Measurements from ENCODE around the gene ABHD2.

DNA sequence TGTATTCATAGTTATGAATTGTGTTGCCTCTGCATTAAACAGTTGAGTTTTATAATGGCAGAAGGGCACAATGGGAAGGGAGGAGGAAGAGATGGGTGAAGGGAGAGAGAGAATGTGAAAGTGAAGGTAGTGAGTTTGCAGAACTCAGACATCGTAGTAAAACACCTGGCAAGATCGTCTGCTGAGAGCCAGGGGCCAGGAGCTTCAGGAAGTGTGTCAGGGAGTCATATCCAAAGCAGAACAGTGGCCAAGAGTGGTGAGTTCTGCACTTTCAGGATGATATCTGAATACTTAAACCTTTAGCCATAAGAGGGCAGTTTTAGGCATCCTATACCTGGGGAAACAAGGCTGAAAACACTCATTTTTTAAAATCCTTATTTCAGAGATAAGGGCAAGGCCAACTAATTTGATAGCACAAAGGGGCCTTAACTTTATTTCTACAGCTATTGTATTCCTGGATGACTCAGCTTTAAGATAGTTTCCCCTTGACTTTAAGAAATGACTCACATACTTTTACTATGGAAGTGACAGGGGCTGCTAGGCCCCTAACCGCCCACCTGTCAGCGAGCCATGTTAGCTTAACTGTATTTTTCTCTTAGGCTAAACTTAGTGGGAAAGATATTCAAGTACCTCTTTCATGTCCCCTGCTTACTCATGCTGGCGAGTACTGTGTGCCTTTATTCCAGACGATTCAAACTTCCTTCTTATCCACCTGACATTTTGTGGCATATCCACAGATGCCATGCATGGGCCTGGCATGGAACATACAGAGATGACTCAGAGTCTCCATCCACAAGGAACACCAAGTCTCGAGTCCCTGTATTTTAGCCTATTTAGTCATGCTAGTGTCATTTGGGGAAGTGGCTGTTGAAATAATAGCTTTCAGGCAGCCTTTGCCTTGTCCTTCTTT lies 79.3 kb downstream of the ABHD2 start:
- TF ChIP-seq, protein P1, sequence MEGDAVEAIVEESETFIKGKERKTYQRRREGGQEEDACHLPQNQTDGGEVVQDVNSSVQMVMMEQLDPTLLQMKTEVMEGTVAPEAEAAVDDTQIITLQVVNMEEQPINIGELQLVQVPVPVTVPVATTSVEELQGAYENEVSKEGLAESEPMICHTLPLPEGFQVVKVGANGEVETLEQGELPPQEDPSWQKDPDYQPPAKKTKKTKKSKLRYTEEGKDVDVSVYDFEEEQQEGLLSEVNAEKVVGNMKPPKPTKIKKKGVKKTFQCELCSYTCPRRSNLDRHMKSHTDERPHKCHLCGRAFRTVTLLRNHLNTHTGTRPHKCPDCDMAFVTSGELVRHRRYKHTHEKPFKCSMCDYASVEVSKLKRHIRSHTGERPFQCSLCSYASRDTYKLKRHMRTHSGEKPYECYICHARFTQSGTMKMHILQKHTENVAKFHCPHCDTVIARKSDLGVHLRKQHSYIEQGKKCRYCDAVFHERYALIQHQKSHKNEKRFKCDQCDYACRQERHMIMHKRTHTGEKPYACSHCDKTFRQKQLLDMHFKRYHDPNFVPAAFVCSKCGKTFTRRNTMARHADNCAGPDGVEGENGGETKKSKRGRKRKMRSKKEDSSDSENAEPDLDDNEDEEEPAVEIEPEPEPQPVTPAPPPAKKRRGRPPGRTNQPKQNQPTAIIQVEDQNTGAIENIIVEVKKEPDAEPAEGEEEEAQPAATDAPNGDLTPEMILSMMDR (conservative IDR thresholded peaks at IDR 0.05; ENCODE audit: low read length), result no peak
- no peak for TF ChIP-seq EZH2phosphoT487 (IDR thresholded peaks at IDR 0.05; ENCODE audit: borderline replicate concordance, low read depth, low read length)

Measured in OCI-LY7 (cell line).